ENCODE measurements around the gene TSKS. TPM values are rescaled to one million over a fixed set of nuclear protein-coding genes. Genes with fewer than 3 reads are reported as not detected.

TSKS gene
- total RNA-seq, 2 experiments from 2014 or later: 0.50 to 0.81 TPM

DNA sequence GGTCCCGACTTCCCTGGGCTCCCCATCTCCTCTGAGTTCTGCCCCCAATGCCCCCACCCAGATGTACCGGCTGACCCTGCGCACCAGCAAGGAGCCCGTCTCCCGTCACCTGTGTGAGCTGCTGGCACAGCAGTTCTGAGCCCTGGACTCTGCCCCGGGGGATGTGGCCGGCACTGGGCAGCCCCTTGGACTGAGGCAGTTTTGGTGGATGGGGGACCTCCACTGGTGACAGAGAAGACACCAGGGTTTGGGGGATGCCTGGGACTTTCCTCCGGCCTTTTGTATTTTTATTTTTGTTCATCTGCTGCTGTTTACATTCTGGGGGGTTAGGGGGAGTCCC, 43.5 kb upstream of the TSKS start:
- Mint-ChIP-seq H3K4me3 (no peak overlapping the region), H3K27ac (peak overlapping the region; percentile 39), H3K27me3 (no peaks in the 10 kb centered on the region), H3K36me3 (ENCODE audit: low read depth) (peaks cover 27% of the 10 kb centered on the region), H3K4me1 (ENCODE audit: low read depth) (peaks cover 25% of the 10 kb centered on the region), H3K9me3 (no peaks in the 10 kb centered on the region)
- CTCF ChIA-PET: no interaction called here
- DNase-seq (no peak), ATAC-seq (no peak)
- TF ChIP-seq, protein P1, sequence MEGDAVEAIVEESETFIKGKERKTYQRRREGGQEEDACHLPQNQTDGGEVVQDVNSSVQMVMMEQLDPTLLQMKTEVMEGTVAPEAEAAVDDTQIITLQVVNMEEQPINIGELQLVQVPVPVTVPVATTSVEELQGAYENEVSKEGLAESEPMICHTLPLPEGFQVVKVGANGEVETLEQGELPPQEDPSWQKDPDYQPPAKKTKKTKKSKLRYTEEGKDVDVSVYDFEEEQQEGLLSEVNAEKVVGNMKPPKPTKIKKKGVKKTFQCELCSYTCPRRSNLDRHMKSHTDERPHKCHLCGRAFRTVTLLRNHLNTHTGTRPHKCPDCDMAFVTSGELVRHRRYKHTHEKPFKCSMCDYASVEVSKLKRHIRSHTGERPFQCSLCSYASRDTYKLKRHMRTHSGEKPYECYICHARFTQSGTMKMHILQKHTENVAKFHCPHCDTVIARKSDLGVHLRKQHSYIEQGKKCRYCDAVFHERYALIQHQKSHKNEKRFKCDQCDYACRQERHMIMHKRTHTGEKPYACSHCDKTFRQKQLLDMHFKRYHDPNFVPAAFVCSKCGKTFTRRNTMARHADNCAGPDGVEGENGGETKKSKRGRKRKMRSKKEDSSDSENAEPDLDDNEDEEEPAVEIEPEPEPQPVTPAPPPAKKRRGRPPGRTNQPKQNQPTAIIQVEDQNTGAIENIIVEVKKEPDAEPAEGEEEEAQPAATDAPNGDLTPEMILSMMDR (IDR thresholded peaks at IDR 0.05): no peak
- intact Hi-C loops (cut with micrococcal nuclease): no loop called here
- POLR2A ChIA-PET: interaction anchor here (1.0 kb wide), 1 partner anchor 89 kb away, joined by 3 read pairs; no protein-coding TSS in a partner anchor

DNA sequence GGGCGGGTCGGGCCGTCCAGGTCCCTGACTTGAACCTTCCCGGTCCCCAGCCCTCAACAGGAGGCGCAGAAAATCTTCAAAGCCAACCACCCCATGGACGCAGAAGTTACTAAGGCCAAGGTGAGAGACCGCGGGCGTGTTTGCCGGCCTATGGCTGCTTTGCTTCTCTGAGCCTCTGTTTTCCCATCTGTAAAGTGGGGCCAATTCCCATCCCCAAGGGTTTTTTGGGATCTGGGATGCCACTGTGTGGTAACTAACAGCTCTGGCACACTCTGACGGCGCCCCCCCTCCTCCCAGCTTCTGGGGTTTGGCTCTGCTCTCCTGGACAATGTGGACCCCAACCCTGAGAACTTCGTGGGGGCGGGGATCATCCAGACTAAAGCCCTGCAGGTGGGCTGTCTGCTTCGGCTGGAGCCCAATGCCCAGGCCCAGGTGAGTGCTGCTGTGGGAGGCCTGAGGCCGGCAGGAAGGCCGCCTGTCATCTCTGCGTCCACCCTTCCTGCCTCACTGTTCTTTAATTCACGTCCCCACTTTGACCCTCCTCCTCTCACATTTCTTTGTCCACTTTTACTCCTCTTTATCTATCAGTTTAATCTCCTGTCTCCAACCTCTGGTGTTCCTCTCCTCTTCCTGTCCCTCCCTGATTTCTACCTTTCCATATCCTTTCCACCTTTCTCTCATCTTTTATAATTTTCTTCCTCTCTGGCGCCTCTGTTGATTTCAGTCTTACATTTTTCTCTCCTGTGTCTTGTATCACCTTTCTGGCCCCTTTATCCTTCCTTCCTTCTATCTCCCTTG, 42.9 kb upstream of the TSKS start:
- intact Hi-C loops (cut with micrococcal nuclease): no loop called here
- TF ChIP-seq, protein P1 (IDR thresholded peaks at IDR 0.05): no peak
- peaks cover 25% of the 10 kb centered on the region for H3K4me1 Mint-ChIP-seq (ENCODE audit: low read depth)
- H3K4me3 Mint-ChIP-seq: no peak overlapping the region
- DNase-seq: no peak
- ChIA-PET POLR2A (no interaction called here), CTCF (no interaction called here)
- no peaks in the 10 kb centered on the region for H3K27me3 Mint-ChIP-seq
- no peak for ATAC-seq
- H3K9me3 Mint-ChIP-seq: no peaks in the 10 kb centered on the region
- peaks cover 27% of the 10 kb centered on the region for H3K36me3 Mint-ChIP-seq (ENCODE audit: low read depth)
- peak overlapping the region; percentile 39 for H3K27ac Mint-ChIP-seq

DNA sequence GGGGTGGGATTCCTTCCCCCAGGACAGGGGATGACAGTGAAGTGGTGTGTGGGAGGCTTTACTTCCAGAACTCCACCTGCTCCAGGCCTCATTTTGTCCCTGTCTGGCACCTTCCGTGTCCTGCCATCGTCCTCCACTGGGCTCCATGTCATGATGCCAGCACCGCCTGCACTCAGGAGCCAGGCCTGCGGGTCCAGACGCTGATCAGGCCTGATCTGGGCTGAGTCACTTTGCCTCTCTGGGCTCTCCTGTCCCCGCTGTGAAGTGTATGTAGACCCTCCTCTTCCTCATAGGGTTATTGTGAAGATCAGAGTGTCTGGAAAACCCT, 40.4 kb upstream of the TSKS start:
- ChIA-PET CTCF (no interaction called here), POLR2A (no interaction called here)
- H3K4me1 Mint-ChIP-seq (ENCODE audit: low read depth): peaks cover 11% of the 10 kb centered on the region
- no peak overlapping the region for H3K4me3 Mint-ChIP-seq
- H3K36me3 Mint-ChIP-seq (ENCODE audit: low read depth): peaks cover 26% of the 10 kb centered on the region
- DNase-seq (no peak), ATAC-seq (no peak)
- TF ChIP-seq, protein P1 (IDR thresholded peaks at IDR 0.05): no peak
- H3K27ac Mint-ChIP-seq: no peak overlapping the region
- intact Hi-C loops (cut with micrococcal nuclease): no loop called here
- no peaks in the 10 kb centered on the region for H3K27me3 Mint-ChIP-seq
- no peaks in the 10 kb centered on the region for H3K9me3 Mint-ChIP-seq

DNA sequence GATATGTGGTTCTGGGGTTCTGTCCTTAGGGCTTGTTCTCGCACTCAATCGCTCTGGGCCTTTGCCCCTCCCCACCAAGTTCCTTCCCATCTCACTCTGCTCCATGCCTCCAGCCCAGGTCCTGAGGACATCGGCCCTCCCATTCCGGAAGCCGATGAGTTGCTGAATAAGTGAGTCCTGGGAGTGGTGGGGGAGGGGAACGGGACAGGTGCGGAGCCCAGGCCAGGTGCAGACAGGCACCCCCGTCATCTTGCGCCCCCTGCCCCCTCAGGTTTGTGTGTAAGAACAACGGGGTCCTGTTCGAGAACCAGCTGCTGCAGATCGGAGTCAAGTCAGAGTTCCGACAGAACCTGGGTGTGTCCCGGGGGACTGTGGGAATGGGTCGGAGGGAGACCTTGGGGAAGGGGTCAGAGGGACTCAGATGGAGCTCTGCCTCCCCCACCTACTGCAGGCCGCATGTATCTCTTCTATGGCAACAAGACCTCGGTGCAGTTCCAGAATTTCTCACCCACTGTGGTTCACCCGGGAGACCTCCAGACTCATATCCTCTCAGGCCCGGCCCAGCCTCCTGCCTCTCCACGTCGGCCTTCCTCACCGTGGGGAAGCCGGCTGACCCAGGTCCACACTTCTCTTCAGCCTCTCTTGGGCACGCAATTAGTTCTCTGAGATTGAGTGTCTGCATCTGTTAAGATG, 39.9 kb upstream of the TSKS start:
- Mint-ChIP-seq H3K9me3 (no peaks in the 10 kb centered on the region), H3K36me3 (ENCODE audit: low read depth) (peaks cover 26% of the 10 kb centered on the region), H3K4me1 (ENCODE audit: low read depth) (peaks cover 7% of the 10 kb centered on the region), H3K27me3 (no peaks in the 10 kb centered on the region), H3K27ac (no peak overlapping the region), H3K4me3 (no peak overlapping the region)
- ATAC-seq (no peak), DNase-seq (no peak)
- POLR2A ChIA-PET: no interaction called here
- intact Hi-C loops (cut with micrococcal nuclease): no loop called here
- TF ChIP-seq, protein P1 (IDR thresholded peaks at IDR 0.05): no peak
- CTCF ChIA-PET: no interaction called here

DNA sequence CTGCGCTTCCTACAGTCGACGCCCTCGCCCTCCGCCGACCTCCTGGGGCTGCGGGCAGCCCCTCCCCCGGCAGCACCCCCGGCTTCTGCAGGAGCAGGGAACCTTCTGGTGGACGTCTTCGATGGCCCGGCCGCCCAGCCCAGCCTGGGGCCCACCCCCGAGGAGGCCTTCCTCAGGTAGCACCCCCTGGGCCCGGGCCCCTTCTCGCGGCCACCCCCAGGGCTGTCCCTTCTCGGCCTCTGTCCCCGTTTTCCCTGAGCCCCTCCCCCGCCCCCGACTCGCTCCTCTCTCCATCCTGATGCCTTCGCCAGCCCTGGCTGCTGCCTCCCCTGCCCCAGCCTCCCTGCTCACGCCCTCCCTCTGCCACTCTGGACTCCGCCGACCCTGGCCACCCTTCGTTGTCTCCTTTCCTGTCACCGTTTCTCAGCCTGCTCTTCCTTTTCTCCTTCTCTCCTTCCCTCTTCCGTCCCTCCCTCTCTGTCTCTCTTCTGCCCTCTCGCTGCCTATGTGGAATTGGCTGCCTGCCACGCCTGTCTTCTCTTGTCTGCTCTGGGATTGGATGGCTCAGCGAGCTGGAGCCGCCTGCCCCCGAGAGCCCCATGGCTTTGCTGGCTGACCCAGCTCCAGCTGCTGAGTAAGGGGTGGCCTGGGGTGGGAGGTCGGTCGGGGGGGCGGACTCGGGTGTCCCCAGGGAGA, 39.0 kb upstream of the TSKS start:
- Mint-ChIP-seq H3K4me1 (ENCODE audit: low read depth) (no peaks in the 10 kb centered on the region), H3K4me3 (no peak overlapping the region), H3K27me3 (no peaks in the 10 kb centered on the region), H3K9me3 (no peaks in the 10 kb centered on the region), H3K27ac (no peak overlapping the region), H3K36me3 (ENCODE audit: low read depth) (peaks cover 26% of the 10 kb centered on the region)
- TF ChIP-seq, protein P1 (IDR thresholded peaks at IDR 0.05): no peak
- ChIA-PET CTCF (no interaction called here), POLR2A (no interaction called here)
- DNase-seq (no peak), ATAC-seq (no peak)
- intact Hi-C loops (cut with micrococcal nuclease): no loop called here

Measured in activated CD8-positive, alpha-beta T cell treated with anti-CD3 and anti-CD28 coated beads for 36 hours (primary cell).